ENCODE data around the gene GCN1.

Gene GCN1

DNA sequence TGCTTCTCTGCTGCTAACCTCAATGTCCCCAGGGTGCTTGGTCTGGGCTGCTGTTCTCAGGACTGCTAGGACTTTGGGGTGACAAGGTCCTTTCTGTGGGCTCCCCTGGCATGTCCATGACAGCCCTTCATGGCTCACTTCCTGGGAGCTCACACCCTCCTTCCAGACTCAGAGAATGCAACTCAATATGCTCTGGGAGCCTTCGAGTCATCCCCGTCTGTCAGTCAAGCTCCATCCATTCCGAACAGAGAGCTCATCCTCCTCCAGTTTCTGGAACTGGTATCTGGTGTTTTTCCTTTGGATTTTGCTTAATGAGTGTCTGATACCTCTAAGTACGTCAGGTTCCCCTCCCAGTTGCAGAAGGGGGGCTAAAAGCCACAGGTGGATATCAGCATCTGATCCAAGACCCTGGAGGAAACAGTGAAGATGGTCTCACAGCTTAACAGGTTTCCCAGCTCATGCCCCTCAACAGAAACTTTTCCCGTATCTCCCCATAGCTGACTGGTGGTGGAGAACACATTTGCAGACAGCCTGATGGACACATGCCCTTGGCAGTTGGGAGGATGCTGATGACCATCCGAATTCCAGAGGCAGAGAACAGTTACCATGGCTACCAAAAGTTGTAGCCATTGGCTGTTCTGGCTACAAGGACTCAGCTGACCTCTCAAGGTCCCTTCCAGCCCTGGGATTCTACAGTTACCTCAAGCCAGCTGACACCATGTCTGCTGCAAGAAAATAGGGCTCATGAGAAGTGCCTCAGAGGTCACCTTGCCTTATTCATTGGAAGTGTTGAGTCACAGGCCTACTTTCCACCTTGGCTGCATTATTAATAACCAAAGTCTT is 68.5 kb downstream of the GCN1 start:
- DNase-seq (ENCODE audit: low spot score) = no peak
- TF ChIP-seq, protein P1, sequence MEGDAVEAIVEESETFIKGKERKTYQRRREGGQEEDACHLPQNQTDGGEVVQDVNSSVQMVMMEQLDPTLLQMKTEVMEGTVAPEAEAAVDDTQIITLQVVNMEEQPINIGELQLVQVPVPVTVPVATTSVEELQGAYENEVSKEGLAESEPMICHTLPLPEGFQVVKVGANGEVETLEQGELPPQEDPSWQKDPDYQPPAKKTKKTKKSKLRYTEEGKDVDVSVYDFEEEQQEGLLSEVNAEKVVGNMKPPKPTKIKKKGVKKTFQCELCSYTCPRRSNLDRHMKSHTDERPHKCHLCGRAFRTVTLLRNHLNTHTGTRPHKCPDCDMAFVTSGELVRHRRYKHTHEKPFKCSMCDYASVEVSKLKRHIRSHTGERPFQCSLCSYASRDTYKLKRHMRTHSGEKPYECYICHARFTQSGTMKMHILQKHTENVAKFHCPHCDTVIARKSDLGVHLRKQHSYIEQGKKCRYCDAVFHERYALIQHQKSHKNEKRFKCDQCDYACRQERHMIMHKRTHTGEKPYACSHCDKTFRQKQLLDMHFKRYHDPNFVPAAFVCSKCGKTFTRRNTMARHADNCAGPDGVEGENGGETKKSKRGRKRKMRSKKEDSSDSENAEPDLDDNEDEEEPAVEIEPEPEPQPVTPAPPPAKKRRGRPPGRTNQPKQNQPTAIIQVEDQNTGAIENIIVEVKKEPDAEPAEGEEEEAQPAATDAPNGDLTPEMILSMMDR (conservative IDR thresholded peaks at IDR 0.05; ENCODE audit: low read depth) = no peak
- POLR2A ChIA-PET (ENCODE audit: low non-redundant PET) = no interaction called here
- CTCF ChIA-PET = interaction anchor here (0.6 kb wide), 1 partner anchor 483 kb away, joined by 3 read pairs; no protein-coding TSS in a partner anchor
- no peak overlapping the region for H3K27ac ChIP-seq

DNA sequence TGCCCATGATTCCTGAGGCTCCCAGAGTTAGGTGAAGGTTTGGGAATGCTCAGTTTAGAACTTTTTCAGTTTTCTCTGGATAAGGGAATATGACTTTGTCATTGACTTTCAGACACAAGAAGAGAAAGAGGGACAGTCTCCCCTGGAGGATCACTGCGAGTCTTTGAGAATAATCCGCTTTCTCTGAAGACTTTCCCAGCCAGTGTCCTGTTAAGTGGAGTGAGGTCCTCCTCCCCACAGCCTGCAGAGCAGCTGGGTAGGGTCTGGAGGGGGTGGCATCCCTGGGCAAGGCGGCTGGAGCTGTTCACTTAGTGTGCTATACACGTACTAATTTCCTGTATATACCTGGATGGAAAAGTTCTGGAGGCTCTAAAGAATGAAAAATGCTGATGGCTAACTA is 69.5 kb downstream of the GCN1 start:
- DNase-seq (ENCODE audit: low spot score) = no peak
- CTCF ChIA-PET = no interaction called here

DNA sequence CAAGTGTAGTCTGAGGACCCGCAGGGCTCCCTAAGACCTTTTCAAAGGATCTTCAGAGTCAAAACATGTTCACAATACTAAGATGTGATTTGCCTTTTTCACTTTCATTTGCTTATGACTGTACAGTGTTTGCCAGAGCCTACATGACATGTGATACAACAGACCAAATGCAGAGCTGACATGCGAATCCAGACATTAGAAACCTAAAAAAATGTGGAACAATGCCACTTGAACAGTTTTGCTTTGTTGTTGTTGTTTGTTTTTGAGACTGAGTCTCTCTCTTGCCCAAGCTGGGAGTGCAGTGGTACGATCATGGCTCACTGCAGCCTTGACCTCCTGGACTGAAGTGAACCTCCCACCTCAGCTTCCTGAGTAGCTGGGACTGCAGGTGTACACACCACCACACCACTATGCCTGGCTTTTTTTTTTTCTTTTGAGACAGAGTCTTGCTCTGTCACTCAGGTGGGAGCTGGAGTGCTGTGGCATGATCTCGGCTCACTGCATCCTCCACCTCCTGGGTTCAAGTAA is 72.7 kb downstream of the GCN1 start:
- TF ChIP-seq, protein P1 (conservative IDR thresholded peaks at IDR 0.05; ENCODE audit: low read depth) = no peak
- no peak for DNase-seq (ENCODE audit: low spot score)
- CTCF ChIA-PET = interaction anchor here (1.4 kb wide), 1 partner anchor 10 kb away, joined by 4 read pairs; no protein-coding TSS in a partner anchor
- POLR2A ChIA-PET (ENCODE audit: low non-redundant PET) = no interaction called here
- H3K27ac ChIP-seq = no peak overlapping the region

More for the DNA sequence above, 69.5 kb downstream of the GCN1 start:
- POLR2A ChIA-PET (ENCODE audit: low non-redundant PET) = no interaction called here
- H3K27ac ChIP-seq = no peak overlapping the region
- TF ChIP-seq, protein P1 (conservative IDR thresholded peaks at IDR 0.05; ENCODE audit: low read depth) = no peak

DNA sequence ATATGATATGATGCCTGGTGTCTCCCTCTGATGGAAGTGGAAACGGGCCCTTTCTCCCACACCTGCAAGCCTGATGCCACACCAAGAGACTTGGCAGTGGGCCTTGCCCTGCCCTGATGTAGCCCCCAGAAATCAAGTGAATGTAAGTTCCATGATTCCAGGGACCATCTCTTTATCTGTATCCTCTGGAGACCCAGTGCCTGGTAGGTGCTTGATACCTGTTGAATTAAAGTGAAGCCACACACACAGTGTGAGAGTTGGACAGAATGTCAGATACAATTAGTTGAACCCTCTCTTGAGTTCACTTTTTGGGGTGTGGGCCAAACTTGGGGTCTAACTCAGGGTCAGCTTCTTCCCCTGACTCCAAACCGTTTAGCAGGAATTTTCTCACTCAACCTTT is 73.2 kb downstream of the GCN1 start:
- no peak overlapping the region for H3K27ac ChIP-seq
- CTCF ChIA-PET = no interaction called here
- TF ChIP-seq, protein P1 (conservative IDR thresholded peaks at IDR 0.05; ENCODE audit: low read depth) = no peak
- DNase-seq (ENCODE audit: low spot score) = no peak
- POLR2A ChIA-PET (ENCODE audit: low non-redundant PET) = no interaction called here

DNA sequence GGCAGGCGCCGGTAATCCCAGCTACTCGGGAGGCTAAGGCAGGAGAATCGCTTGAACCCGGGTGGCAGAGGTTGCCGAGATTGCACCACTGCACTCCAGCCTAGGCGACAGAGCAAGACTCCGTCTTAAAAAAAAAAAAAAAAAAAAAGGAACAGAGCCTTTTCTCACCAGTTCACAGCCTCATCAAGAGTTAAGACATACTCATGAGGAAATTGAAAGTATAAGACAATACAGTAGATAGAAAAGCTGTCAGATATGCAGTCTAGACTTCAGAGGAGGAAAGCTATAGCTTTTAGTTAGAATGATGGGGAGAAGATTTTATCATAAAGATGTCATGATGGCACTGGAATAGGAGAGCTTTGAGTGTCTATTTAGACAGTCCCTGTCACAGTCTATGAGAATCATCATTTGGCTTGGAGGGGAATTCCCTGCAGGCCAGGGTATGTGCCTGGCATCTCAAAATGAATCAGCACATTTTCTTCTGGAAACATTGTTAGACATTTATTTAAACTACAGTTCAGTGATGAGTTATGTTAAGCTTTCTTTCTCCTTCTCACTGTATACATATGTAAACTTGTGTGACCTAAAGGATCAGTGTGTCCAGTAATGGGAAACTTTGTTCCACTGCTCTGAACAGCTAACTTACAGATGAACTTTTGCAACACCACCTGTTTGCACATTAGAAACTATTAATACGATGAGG is 75.1 kb downstream of the GCN1 start:
- no peak for DNase-seq (ENCODE audit: low spot score)
- H3K27ac ChIP-seq = peak overlapping the region; percentile 94
- TF ChIP-seq, protein P1 (conservative IDR thresholded peaks at IDR 0.05; ENCODE audit: low read depth) = no peak
- POLR2A ChIA-PET (ENCODE audit: low non-redundant PET) = interaction anchor here (1.0 kb wide), 1 partner anchor 28 kb away, joined by 3 read pairs; no protein-coding TSS in a partner anchor
- CTCF ChIA-PET = no interaction called here

DNA sequence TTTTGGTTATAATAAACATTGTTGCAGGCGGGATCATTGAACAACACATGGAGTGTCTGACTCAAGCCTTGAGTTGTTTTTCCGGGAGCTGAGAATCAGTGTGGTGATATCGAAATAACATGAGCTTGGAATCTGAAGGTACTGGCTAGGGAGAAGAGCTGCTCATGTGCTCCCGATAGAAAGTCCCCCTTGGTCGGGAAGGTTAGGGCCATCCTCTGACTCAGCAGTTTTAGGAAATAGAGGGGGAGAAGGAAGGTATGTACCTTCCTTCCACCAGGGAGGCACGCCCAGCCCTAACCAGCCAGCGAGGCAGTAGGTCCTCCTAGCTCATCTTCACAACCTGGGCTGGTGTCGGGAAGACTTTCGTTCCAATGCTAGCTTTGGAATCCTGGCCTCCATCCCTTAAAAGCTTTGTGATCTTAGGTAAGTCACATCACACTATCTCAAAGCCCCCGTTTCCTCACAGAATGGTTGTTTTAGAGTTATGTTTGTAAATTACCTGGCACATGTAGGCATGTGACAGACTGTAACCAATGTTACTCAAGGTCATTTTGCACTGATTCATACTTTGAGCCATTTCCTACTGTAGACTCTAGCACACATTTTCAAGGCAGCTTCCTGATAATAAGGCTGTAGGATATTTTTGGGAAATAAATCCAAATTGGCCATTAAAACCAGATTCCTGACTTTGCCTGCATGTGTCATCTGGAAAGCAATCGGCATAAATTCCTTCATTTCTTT is 76.0 kb downstream of the GCN1 start:
- POLR2A ChIA-PET (ENCODE audit: low non-redundant PET) = interaction anchor here (0.7 to 1.0 kb wide), 2 partner anchors 29 to 179 kb away, joined by 3 read pairs; no protein-coding TSS in a partner anchor
- peak overlapping the region; percentile 94 for H3K27ac ChIP-seq
- CTCF ChIA-PET = interaction anchor here (0.6 kb wide), 1 partner anchor 165 kb away, joined by 3 read pairs; no protein-coding TSS in a partner anchor
- TF ChIP-seq, protein P1 (conservative IDR thresholded peaks at IDR 0.05; ENCODE audit: low read depth) = no peak
- DNase-seq (ENCODE audit: low spot score) = peak; percentile 65
